HEK293 (cell line): ENCODE data around the gene CNRIP1.

Experiments
- CTCF ChIA-PET: fragments of 350-600 bp; formaldehyde crosslinking; extraction: SDS; loops from one replicate; lab custom pipeline; 2021; ENCODE audit warnings: antibody characterized with exemption; lab: Yijun Ruan, JAX
- POLR2A ChIA-PET: fragments of 300-600 bp; formaldehyde crosslinking; extraction: SDS; loops from one replicate; lab custom pipeline; 2020; ENCODE audit warnings: antibody characterized with exemption, inconsistent platforms; lab: Yijun Ruan, JAX
- H3K27ac ChIP-seq: fragments of 200-500 bp; sonication (Bioruptor generic); 2 replicates; pipeline ENCODE4 v1.5.1; 2014; ENCODE audit warnings: low read depth, low read length, control low read depth, inconsistent platforms; ENCODE audit errors: extremely low read depth
- H3K36me3 ChIP-seq, 2 experiments: fragments of 200-500 bp in 1 of 2; sonication (Bioruptor generic) in 1 of 2; 1 replicate in 1 of 2; 2 replicates in 1 of 2; pipeline ENCODE4 v1.5.1; 2014 to 2017; ENCODE audit warnings: inconsistent platforms in 2 of 2, low read length in 2 of 2; ENCODE audit not compliant: control insufficient read depth in 2 of 2, insufficient read depth in 1 of 2
- H3K4me1 ChIP-seq: fragments of 200-500 bp; sonication (Bioruptor generic); 2 replicates; pipeline ENCODE4 v1.5.1; 2014; ENCODE audit warnings: mild to moderate bottlenecking, low read length, inconsistent platforms; ENCODE audit not compliant: control insufficient read depth, insufficient read depth
- H3K4me3 ChIP-seq: 2 replicates; pipeline ENCODE4 v1.5.1; 2011; ENCODE audit warnings: low read depth, mild to moderate bottlenecking, control low read depth, low read length, moderate library complexity
- H3K9me3 ChIP-seq: fragments of 200-500 bp; sonication (Bioruptor generic); 2 replicates; pipeline ENCODE4 v1.5.1; 2014; ENCODE audit warnings: low read depth, low read length, inconsistent platforms; ENCODE audit not compliant: control insufficient read depth, insufficient read depth
- KLF1 ChIP-seq: fragments of 450-650 bp; formaldehyde crosslinking; IDR thresholded peaks from 2 replicates; pipeline ENCODE4 v1.5.1; 2016; ENCODE audit warnings: missing biosample characterization, missing genetic modification characterization
- KLF16 ChIP-seq: fragments of 450-650 bp; formaldehyde crosslinking; IDR thresholded peaks from 2 replicates; pipeline ENCODE4 v1.5.1; 2017; ENCODE audit warnings: missing biosample characterization, missing genetic modification characterization
- PRDM6 ChIP-seq: fragments of 450-650 bp; formaldehyde crosslinking; IDR thresholded peaks from 2 replicates; pipeline ENCODE4 v1.5.1; 2017; ENCODE audit warnings: missing biosample characterization, missing genetic modification characterization
- TSHZ1 ChIP-seq: fragments of 450-650 bp; formaldehyde crosslinking; IDR thresholded peaks from 2 replicates; pipeline ENCODE4 v1.5.1; 2016; ENCODE audit warnings: missing biosample characterization, missing genetic modification characterization, borderline replicate concordance
- ZBTB17 ChIP-seq: fragments of 450-650 bp; formaldehyde crosslinking; IDR thresholded peaks from 2 replicates; pipeline ENCODE4 v1.5.1; 2016; ENCODE audit warnings: missing biosample characterization, missing genetic modification characterization
- ZBTB44 ChIP-seq: fragments of 450-650 bp; IDR thresholded peaks from 2 replicates; pipeline ENCODE4 v1.5.1; 2018; ENCODE audit warnings: missing biosample characterization, mild to moderate bottlenecking, missing genetic modification characterization
- ZNF138 ChIP-seq: fragments of 450-650 bp; formaldehyde crosslinking; IDR thresholded peaks from 2 replicates; pipeline ENCODE4 v1.5.1; 2016; ENCODE audit warnings: missing biosample characterization, missing genetic modification characterization, borderline replicate concordance
- ZNF266 ChIP-seq: fragments of 450-650 bp; formaldehyde crosslinking; IDR thresholded peaks from 2 replicates; pipeline ENCODE4 v1.5.1; 2016; ENCODE audit warnings: missing biosample characterization, missing genetic modification characterization, low read depth
- ZNF341 ChIP-seq: fragments of 450-650 bp; formaldehyde crosslinking; IDR thresholded peaks from 2 replicates; pipeline ENCODE4; 2016; ENCODE audit warnings: low read depth, missing biosample characterization, missing genetic modification characterization
- ZNF366 ChIP-seq: fragments of 450-650 bp; formaldehyde crosslinking; conservative IDR thresholded peaks from 2 replicates; pipeline ENCODE4 v1.5.1; 2016; ENCODE audit warnings: missing biosample characterization, missing genetic modification characterization
- ZNF48 ChIP-seq: fragments of 450-650 bp; formaldehyde crosslinking; IDR thresholded peaks from 2 replicates; pipeline ENCODE4 v1.5.1; 2016; ENCODE audit warnings: missing biosample characterization, missing genetic modification characterization
- ZNF623 ChIP-seq: fragments of 450-650 bp; formaldehyde crosslinking; IDR thresholded peaks from 2 replicates; pipeline ENCODE4 v1.5.1; 2016; ENCODE audit warnings: missing biosample characterization, missing genetic modification characterization
- ZNF660 ChIP-seq: fragments of 450-650 bp; IDR thresholded peaks from 2 replicates; pipeline ENCODE4 v1.5.1; 2018; ENCODE audit warnings: missing biosample characterization, mild to moderate bottlenecking, missing genetic modification characterization
- ZNF701 ChIP-seq: fragments of 450-650 bp; formaldehyde crosslinking; IDR thresholded peaks from 2 replicates; pipeline ENCODE4 v1.5.1; 2016; ENCODE audit warnings: missing biosample characterization, missing genetic modification characterization
- TF ChIP-seq, protein P1 (sequence below): fragments of 450-650 bp; formaldehyde crosslinking; IDR thresholded peaks from 2 replicates; pipeline ENCODE4 v1.5.1; 2016; ENCODE audit warnings: missing biosample characterization, missing genetic modification characterization

The CNRIP1 gene

GRCh38 chr2:68248361-68248760, 71.4 kb downstream of the CNRIP1 start (continued):
- TF ChIP-seq ZBTB17 (tag by site-specific recombination): 0 out of 2 replicates have a peak, but pooled peaks have one; percentile 19
- TF ChIP-seq, protein P1, sequence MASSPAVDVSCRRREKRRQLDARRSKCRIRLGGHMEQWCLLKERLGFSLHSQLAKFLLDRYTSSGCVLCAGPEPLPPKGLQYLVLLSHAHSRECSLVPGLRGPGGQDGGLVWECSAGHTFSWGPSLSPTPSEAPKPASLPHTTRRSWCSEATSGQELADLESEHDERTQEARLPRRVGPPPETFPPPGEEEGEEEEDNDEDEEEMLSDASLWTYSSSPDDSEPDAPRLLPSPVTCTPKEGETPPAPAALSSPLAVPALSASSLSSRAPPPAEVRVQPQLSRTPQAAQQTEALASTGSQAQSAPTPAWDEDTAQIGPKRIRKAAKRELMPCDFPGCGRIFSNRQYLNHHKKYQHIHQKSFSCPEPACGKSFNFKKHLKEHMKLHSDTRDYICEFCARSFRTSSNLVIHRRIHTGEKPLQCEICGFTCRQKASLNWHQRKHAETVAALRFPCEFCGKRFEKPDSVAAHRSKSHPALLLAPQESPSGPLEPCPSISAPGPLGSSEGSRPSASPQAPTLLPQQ (tag by site-specific recombination): no peak
- TF ChIP-seq KLF1: no peak
- TF ChIP-seq ZNF48: no peak
- no peak for TF ChIP-seq ZBTB44 (tag by site-specific recombination)
- TF ChIP-seq ZNF701: no peak
- TF ChIP-seq PRDM6: no peak
- TF ChIP-seq ZNF660: no peak
- TF ChIP-seq TSHZ1: peak; percentile 32; the same call in 1 of the 2 replicates
- TF ChIP-seq KLF16 (tag by site-specific recombination): 0 out of 2 replicates have a peak, but pooled peaks have one; percentile 27

- H3K9me3 ChIP-seq: no peaks in the 10 kb centered on the region
- peaks cover 37% of the 10 kb centered on the region for H3K4me1 ChIP-seq
- H3K4me3 ChIP-seq: no peak overlapping the region
- POLR2A ChIA-PET: no interaction called here
- TF ChIP-seq ZNF138 (tag by site-specific recombination): no peak
- TF ChIP-seq ZNF266 (tag by site-specific recombination): no peak
- no peak overlapping the region for H3K27ac ChIP-seq
- H3K36me3 ChIP-seq: peaks cover 0 to 3% of the 10 kb centered on the region in 2 experiments; a peak in 1 of 3 replicates
- CTCF ChIA-PET: interaction anchor here (0.7 kb wide), 2 partner anchors 21 to 499 kb away, joined by 3 read pairs; no protein-coding TSS in a partner anchor
These were observed 73.4 kb downstream of the CNRIP1 start for GRCh38 chr2:68246396-68246795.

DNA sequence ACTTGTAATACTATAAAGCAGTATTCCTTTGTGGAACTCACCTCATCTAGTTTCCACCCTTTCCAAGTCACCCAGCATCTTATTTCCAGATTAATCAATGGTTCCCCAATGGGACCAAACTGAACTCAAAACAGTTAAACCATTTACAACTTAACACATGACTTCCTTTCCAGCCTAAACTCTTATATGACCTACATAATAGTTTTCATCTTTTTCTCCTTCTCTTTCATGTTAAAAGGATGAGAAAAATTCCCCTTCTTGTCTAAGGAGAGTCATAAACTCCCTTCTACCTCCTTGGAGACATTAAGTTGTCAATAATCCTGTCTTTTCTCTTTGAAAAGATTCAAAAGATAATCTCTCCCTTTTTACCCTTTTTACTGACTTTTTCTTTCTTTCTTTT, 74.1 kb downstream of the CNRIP1 start:
- ChIA-PET POLR2A (no interaction called here), CTCF (interaction anchor here (0.7 to 2.5 kb wide), 3 partner anchors 49 to 123 kb away, joined by 3 to 26 read pairs (median 9); no protein-coding TSS in a partner anchor)
- H3K36me3 ChIP-seq: peaks cover 0 to 3% of the 10 kb centered on the region in 2 experiments; a peak in 1 of 3 replicates
- 0 out of 2 replicates have a peak, but pooled peaks have one; percentile 9 for TF ChIP-seq ZNF366
- TF ChIP-seq ZNF623 (tag by site-specific recombination): no peak
- TF ChIP-seq ZNF341: no peak
- no peaks in the 10 kb centered on the region for H3K9me3 ChIP-seq
- H3K4me3 ChIP-seq: no peak overlapping the region
- no peak overlapping the region for H3K27ac ChIP-seq
- H3K4me1 ChIP-seq: peaks cover 40% of the 10 kb centered on the region
